GM19025 (cell line): ENCODE measurements around the gene SLC22A14.
"Not testable (repeated sequence)": the region's sequence is repeated elsewhere in the genome, so short reads cannot be mapped to it uniquely, and the experiment has no call there.

Experiments used
- ATAC-seq: cut with Tn5 transposase; IDR thresholded peaks from one replicate; pipeline ENCODE4 v1.9.1; 2021; ENCODE audit warnings: mild to moderate bottlenecking, low read depth, moderate library complexity; ENCODE audit not compliant: unreplicated experiment

The SLC22A14 gene

GRCh38 chr3:38311941-38312340 is 29.8 kb downstream of the SLC22A14 start:
- ATAC-seq: no peak

- ATAC-seq: no peak
These were observed 30.3 kb downstream of the SLC22A14 start for GRCh38 chr3:38312356-38312755.

- no peak for ATAC-seq
These were observed 31.2 kb downstream of the SLC22A14 start for GRCh38 chr3:38313263-38313662.

- ATAC-seq: no peak
These were observed 31.6 kb downstream of the SLC22A14 start for GRCh38 chr3:38313695-38314094.

- no peak for ATAC-seq
These were observed 32.1 kb downstream of the SLC22A14 start for GRCh38 chr3:38314112-38314763.

- no peak for ATAC-seq
These were observed 32.8 kb downstream of the SLC22A14 start for GRCh38 chr3:38314764-38315487.

GRCh38 chr3:38315488-38316230 is 33.6 kb downstream of the SLC22A14 start:
- no peak for ATAC-seq

- ATAC-seq: no peak
These were observed 34.5 kb downstream of the SLC22A14 start for GRCh38 chr3:38316356-38317191.

- ATAC-seq: no peak
These were observed 35.2 kb downstream of the SLC22A14 start for GRCh38 chr3:38317192-38317759.

GRCh38 chr3:38318766-38319671 is 36.9 kb downstream of the SLC22A14 start:
- no peak for ATAC-seq

GRCh38 chr3:38320638-38321037 is 38.5 kb downstream of the SLC22A14 start:
- ATAC-seq: not testable (repeated sequence)

- no peak for ATAC-seq
These were observed 41.0 kb downstream of the SLC22A14 start for GRCh38 chr3:38323060-38323459.

- ATAC-seq: no peak
These were observed 43.2 kb downstream of the SLC22A14 start for GRCh38 chr3:38325256-38325655.

- ATAC-seq: no peak
These were observed 45.4 kb downstream of the SLC22A14 start for GRCh38 chr3:38327335-38328009.

GRCh38 chr3:38331257-38332022 is 49.3 kb downstream of the SLC22A14 start:
- ATAC-seq: no peak

- no peak for ATAC-seq
These were observed 50.1 kb downstream of the SLC22A14 start for GRCh38 chr3:38332201-38332600.

- ATAC-seq: no peak
These were observed 52.3 kb downstream of the SLC22A14 start for GRCh38 chr3:38334142-38335055.
